Esophagus squamous epithelium (tissue), 5 donors: ENCODE data around the gene GGT5. TPM values are rescaled to one million over a fixed set of nuclear protein-coding genes. Genes with fewer than 3 reads are reported as not detected.
"Not testable (repeated sequence)": the region's sequence is repeated elsewhere in the genome, so short reads cannot be mapped to it uniquely, and the experiment has no call there.

Experiments
- DNase-seq: peaks from one replicate; lab custom pipeline; 2025; lab: John Stamatoyannopoulos, UW
- H3K27ac ChIP-seq, 4 donors: fragments of 200-600 bp; sonication (generic); one replicate each; pipeline ENCODE4 v1.5.1; 2016 to 2019; ENCODE audit warnings: mild to moderate bottlenecking in 1 of 4
- H3K27me3 ChIP-seq, 4 donors: fragments of 200-600 bp; sonication (generic); 1 replicate in 3 of 4; 2 replicates in 1 of 4; pipeline versions ENCODE4 v1.5.1 to v1.6.0; 2017 to 2021; ENCODE audit warnings: antibody characterized with exemption in 1 of 4
- H3K36me3 ChIP-seq, 3 donors: fragments of 200-600 bp; sonication (generic); one replicate each; pipeline ENCODE4 v1.5.1; 2016 to 2019
- H3K4me1 ChIP-seq, 3 donors: fragments of 200-600 bp; sonication (generic); one replicate each; pipeline ENCODE4 v1.5.1; 2017 to 2019
- H3K4me3 ChIP-seq, 4 donors: fragments of 200-600 bp; sonication (generic); 1 replicate in 3 of 4; 2 replicates in 1 of 4; pipeline ENCODE4 v1.5.1; 2016 to 2019; ENCODE audit warnings: mild to moderate bottlenecking in 2 of 4, moderate library complexity in 1 of 4
- H3K9me3 ChIP-seq, 3 donors: fragments of 200-600 bp; sonication (generic); one replicate each; pipeline ENCODE4 v1.5.1; 2016 to 2019
- CTCF ChIP-seq, 6 experiments: fragments of 450-650 bp in 4 of 6; fragments of 200-600 bp in 2 of 6; sonication (generic) in 2 of 6; IDR thresholded peaks; one replicate each; pipeline ENCODE4 v1.5.1; 2016 to 2019; ENCODE audit warnings: antibody characterized with exemption in 6 of 6, mild to moderate bottlenecking in 4 of 6, moderate library complexity in 4 of 6
- POLR2A ChIP-seq, 4 donors: fragments of 450-650 bp; IDR thresholded peaks; one replicate each; pipeline ENCODE4 v1.6.1; 2017; ENCODE audit warnings: antibody characterized with exemption in 4 of 4, mild to moderate bottlenecking in 4 of 4, moderate library complexity in 3 of 4
- WGBS, 2 donors: methylation state at CpG; one replicate each; pipeline ENCODE4 v1.1.5; 2018; 5-methylcytosine and 5-hydroxymethylcytosine counted together
- intact Hi-C: fragments of 100-400 bp; cut with DNase I; formaldehyde crosslinking; loops from one replicate; pipeline ENCODE4 v1.15.0; 2022
- total RNA-seq, 4 donors: library from RNA; depleted of rRNA; stranded (reverse); fragments of >200 nt; gene quantifications; one replicate each; pipeline ENCODE4 v1.1.0, GENCODE V29; 2016
- donor health status: DM: yes; HTN: yes; CAD: no.

GGT5 gene
- total RNA-seq, 4 donors from 2014 or later, result 2.6 to 26.5 (median 7.1) TPM

- DNase-seq, result no peak
- Histone ChIP-seq H3K36me3 (no peaks in the 10 kb centered on the region), H3K4me3 (no peak overlapping the region), H3K27me3 (peaks cover 0 to 6% (median 0%) of the 10 kb centered on the region in 4 donors), H3K9me3 (no peaks in the 10 kb centered on the region), H3K4me1 (no peaks in the 10 kb centered on the region), H3K27ac (no peak overlapping the region)
- intact Hi-C loops, result no loop called here
- 77 to 85% methylated on average over 7 to 12 of the region's 12 CpGs for WGBS, 2 donors
- TF ChIP-seq POLR2A (IDR thresholded peaks at IDR 0.05) (no peak), CTCF (IDR thresholded peaks at IDR 0.05) (no peak)
Measured at GRCh38 chr22:24216541-24217209, 28.2 kb downstream of the GGT5 start.

GRCh38 chr22:24214467-24215285, 30.2 kb downstream of the GGT5 start:
- intact Hi-C loops, result no loop called here
- Histone ChIP-seq H3K9me3 (no peaks in the 10 kb centered on the region), H3K4me1 (peaks cover 0 to 11% (median 0%) of the 10 kb centered on the region in 3 donors), H3K27me3 (peaks cover 0 to 6% (median 0%) of the 10 kb centered on the region in 4 donors), H3K36me3 (no peaks in the 10 kb centered on the region), H3K27ac (no peak overlapping the region), H3K4me3 (no peak overlapping the region)
- TF ChIP-seq POLR2A (IDR thresholded peaks at IDR 0.05) (no peak), CTCF (IDR thresholded peaks at IDR 0.05) (no peak)
- DNase-seq, result no peak
- 81 to 87% methylated on average over 9 to 11 of the region's 12 CpGs for WGBS, 2 donors

DNA sequence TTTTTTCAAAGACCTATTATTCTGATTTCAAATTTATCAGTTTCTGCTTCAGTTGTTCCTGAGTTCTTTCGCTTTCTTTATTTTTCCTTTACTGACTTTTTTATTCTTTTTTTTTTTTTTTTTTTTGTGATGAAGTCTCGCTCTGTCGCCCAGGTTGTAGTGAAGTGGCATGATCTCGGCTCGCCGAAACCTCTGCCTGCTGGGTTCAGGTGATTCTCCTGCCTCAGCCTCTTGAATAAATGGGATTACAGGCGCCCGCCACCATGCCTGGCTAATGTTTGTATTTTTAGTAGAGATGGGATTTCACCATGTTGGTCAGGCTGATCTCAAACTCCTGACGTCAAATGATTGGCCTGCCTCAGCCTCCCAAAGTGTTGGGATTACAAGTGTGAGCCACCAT, 31.8 kb downstream of the GGT5 start:
- 85 to 89% methylated on average over 6 to 9 of the region's 9 CpGs for WGBS, 2 donors
- intact Hi-C loops, result not testable (repeated sequence)

DNA sequence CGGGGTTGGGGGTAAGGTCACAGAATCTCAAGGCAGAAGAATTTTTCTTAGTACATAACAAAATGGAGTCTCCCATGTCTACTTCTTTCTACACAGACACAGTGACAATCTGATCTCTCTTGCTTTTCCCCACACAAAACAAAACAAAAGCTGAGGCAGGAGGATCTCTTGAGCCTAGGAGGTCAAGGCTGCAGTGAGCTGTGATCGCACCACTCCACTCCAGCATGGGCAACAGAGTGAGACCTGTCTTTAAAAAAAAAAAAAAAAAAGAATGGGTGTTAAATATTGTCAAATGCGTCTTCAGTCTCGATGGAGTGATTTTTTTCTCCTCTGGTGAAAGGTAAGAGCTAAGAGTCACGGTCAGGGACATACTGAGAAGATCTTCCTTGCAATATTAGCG, 33.2 kb downstream of the GGT5 start:
- H3K36me3 ChIP-seq, H3K27ac ChIP-seq, H3K27me3 ChIP-seq, H3K4me3 ChIP-seq, DNase-seq, H3K9me3 ChIP-seq, intact Hi-C loops: not testable (repeated sequence)
- H3K4me1 ChIP-seq, result peaks cover 11 to 41% (median 19%) of the 10 kb centered on the region in 3 donors
- WGBS, 2 donors, result 91 to 92% methylated on average over 5 of the region's 6 CpGs

More for the DNA sequence above, 31.8 kb downstream of the GGT5 start:
- peaks cover 6 to 27% (median 8%) of the 10 kb centered on the region in 3 donors for H3K4me1 ChIP-seq
- not testable (repeated sequence) for H3K9me3 ChIP-seq, H3K4me3 ChIP-seq, DNase-seq, H3K36me3 ChIP-seq, H3K27me3 ChIP-seq, H3K27ac ChIP-seq

GRCh38 chr22:24210409-24210808, 34.5 kb downstream of the GGT5 start:
- H3K4me3 ChIP-seq, H3K36me3 ChIP-seq, H3K27ac ChIP-seq, H3K9me3 ChIP-seq, H3K27me3 ChIP-seq, intact Hi-C loops, DNase-seq: not testable (repeated sequence)
- 77 to 90% methylated on average over 10 to 11 of the region's 11 CpGs for WGBS, 2 donors
- H3K4me1 ChIP-seq, result peaks cover 11 to 47% (median 19%) of the 10 kb centered on the region in 3 donors

DNA sequence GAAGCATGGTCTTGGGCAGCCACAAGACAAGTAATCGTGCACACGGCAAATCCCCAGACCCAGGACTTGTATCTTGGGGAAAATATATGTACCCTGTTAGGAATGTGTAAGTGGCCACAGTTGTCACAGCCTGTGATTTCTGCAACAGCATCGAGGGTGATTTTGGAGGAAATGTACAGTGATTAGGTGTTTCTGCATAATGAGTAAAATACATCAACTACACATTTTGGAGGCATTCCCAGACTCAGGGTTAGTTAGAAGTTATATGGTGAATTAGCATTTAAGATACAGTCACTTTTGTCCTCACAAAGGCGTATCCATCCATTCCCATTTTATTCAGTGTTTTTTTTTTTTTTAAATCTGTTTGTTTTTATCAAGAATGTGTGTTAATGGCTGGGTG, 35.2 kb downstream of the GGT5 start:
- H3K27ac ChIP-seq, result no peak overlapping the region
- no peaks in the 10 kb centered on the region for H3K9me3 ChIP-seq
- no peak for TF ChIP-seq POLR2A (IDR thresholded peaks at IDR 0.05)
- H3K36me3 ChIP-seq, result no peaks in the 10 kb centered on the region
- no peak overlapping the region for H3K4me3 ChIP-seq
- intact Hi-C loops, result no loop called here
- peaks cover 0 to 3% (median 0%) of the 10 kb centered on the region in 4 donors for H3K27me3 ChIP-seq
- 74 to 77% methylated on average over 4 of the region's 4 CpGs for WGBS, 2 donors
- H3K4me1 ChIP-seq, result peaks cover 11 to 47% (median 19%) of the 10 kb centered on the region in 3 donors
- no peak for DNase-seq

DNA sequence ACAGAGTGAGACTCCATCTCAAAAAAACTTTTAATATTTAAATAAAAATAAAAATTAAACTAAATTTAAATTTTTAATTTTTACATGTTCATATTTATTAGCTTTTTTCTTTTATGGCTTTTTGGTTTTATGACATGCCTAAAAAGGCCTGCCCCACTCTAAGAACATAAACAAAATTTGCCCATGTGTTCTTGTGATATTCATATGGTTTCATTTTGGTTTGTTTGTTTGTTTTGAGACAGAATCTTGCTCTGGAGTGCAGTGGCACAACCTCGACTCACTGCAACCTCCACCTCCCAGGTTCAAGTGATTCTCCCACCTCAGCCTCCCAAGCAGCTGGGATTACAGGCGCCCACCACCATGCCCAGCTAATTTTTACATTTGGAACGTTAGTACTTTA, 35.9 kb downstream of the GGT5 start:
- WGBS, 2 donors, result 72 to 81% methylated on average over 3 of the region's 3 CpGs
- no peak for DNase-seq
- H3K4me1 ChIP-seq, result peaks cover 11 to 47% (median 19%) of the 10 kb centered on the region in 3 donors
- TF ChIP-seq CTCF (IDR thresholded peaks at IDR 0.05) (no peak), POLR2A (IDR thresholded peaks at IDR 0.05) (no peak)
- intact Hi-C loops, result no loop called here
- H3K36me3 ChIP-seq, result no peaks in the 10 kb centered on the region
- peak overlapping the region in 2 of 4 donors; percentile 83 to 86 for H3K27ac ChIP-seq
- no peaks in the 10 kb centered on the region for H3K27me3 ChIP-seq
- H3K9me3 ChIP-seq, result no peaks in the 10 kb centered on the region
- H3K4me3 ChIP-seq, result no peak overlapping the region
